Hepatocyte (in vitro differentiated cells): ENCODE data around the gene ERBB4. TPM values are rescaled to one million over a fixed set of nuclear protein-coding genes. Genes with fewer than 3 reads are reported as not detected.

ENCODE experiments used
- DNase-seq: peaks from one replicate; pipeline ENCODE4 v3.0.0-alpha.2; 2016; ENCODE audit warnings: low spot score
- H2AFZ ChIP-seq: fragments of 200-600 bp; sonication (generic); 2 replicates; pipeline ENCODE4 v1.6.0; 2016; ENCODE audit warnings: antibody characterized with exemption, mild to moderate bottlenecking
- H3K27ac ChIP-seq: fragments of 200-600 bp; sonication (generic); 2 replicates; pipeline ENCODE4 v1.5.1; 2016; ENCODE audit warnings: mild to moderate bottlenecking
- H3K27me3 ChIP-seq: fragments of 200-600 bp; sonication (generic); 2 replicates; pipeline ENCODE4 v1.6.1; 2016
- H3K36me3 ChIP-seq: fragments of 200-600 bp; sonication (generic); replicated peaks from 2 replicates; pipeline ENCODE4 v1.5.1; 2016; ENCODE audit warnings: low read depth; ENCODE audit not compliant: insufficient read depth
- H3K4me1 ChIP-seq: fragments of 200-600 bp; sonication (generic); 2 replicates; pipeline ENCODE4 v1.5.1; 2016; ENCODE audit warnings: mild to moderate bottlenecking, moderate library complexity; ENCODE audit not compliant: insufficient read depth
- H3K4me2 ChIP-seq: fragments of 200-600 bp; sonication (generic); 2 replicates; pipeline ENCODE4 v1.6.0; 2016
- H3K4me3 ChIP-seq: fragments of 200-600 bp; sonication (generic); 2 replicates; pipeline ENCODE4 v1.5.1; 2016; ENCODE audit warnings: mild to moderate bottlenecking
- H3K79me2 ChIP-seq: fragments of 200-600 bp; sonication (generic); 2 replicates; pipeline ENCODE4 v1.6.0; 2017; ENCODE audit warnings: mild to moderate bottlenecking
- H3K9me2 ChIP-seq: fragments of 200-600 bp; sonication (generic); replicated peaks from 2 replicates; pipeline ENCODE4 v1.6.0; 2017; ENCODE audit warnings: mild to moderate bottlenecking; ENCODE audit not compliant: insufficient read depth
- H3K9me3 ChIP-seq: fragments of 200-600 bp; sonication (generic); 2 replicates; pipeline ENCODE4 v1.5.1; 2016; ENCODE audit warnings: low read depth, mild to moderate bottlenecking
- H4K20me1 ChIP-seq: fragments of 200-600 bp; sonication (generic); 2 replicates; pipeline ENCODE4 v1.6.0; 2016; ENCODE audit warnings: mild to moderate bottlenecking; ENCODE audit not compliant: insufficient read depth, poor library complexity, severe bottlenecking
- EZH2 ChIP-seq: fragments of 200-600 bp; sonication (generic); IDR thresholded peaks from 2 replicates; pipeline ENCODE4 v1.6.1; 2016; ENCODE audit warnings: antibody characterized with exemption, mild to moderate bottlenecking, borderline replicate concordance
- EZH2phosphoT487 ChIP-seq: fragments of 200-600 bp; sonication (generic); IDR thresholded peaks from one replicate; pipeline ENCODE4 v1.6.1; 2018; ENCODE audit warnings: antibody characterized with exemption, mild to moderate bottlenecking, low read depth, moderate library complexity; ENCODE audit not compliant: unreplicated experiment, severe bottlenecking
- WGBS: methylation state at CpG from one replicate; pipeline ENCODE4 v1.1.6; 2016; ENCODE audit warnings: low lambda C conversion rate; ENCODE audit errors: missing lambda C conversion rate; 5-methylcytosine and 5-hydroxymethylcytosine counted together
- polyA plus RNA-seq: library from polyadenylated mRNA; unstranded; fragments of >200 nt; fragmentation: Nextera tagmentation; extraction: Ambion mirVana; gene quantifications from 2 replicates; pipeline ENCODE4 v1.2.1, GENCODE V29; 2016
- total RNA-seq: library from RNA; depleted of rRNA; stranded (reverse); fragments of >200 nt; gene quantifications from 2 replicates; pipeline ENCODE4 v1.2.3, GENCODE V29; 2014
- TF ChIP-seq, protein P1 (sequence below): fragments of 200-600 bp; sonication (generic); IDR thresholded peaks from 2 replicates; pipeline ENCODE4 v1.5.1; 2016; ENCODE audit warnings: antibody characterized with exemption, mild to moderate bottlenecking; ENCODE audit not compliant: poor library complexity

ERBB4 gene
- total and polyA plus RNA-seq, 2 experiments from 2014 or later: 3.4 to 3.9 TPM

DNA sequence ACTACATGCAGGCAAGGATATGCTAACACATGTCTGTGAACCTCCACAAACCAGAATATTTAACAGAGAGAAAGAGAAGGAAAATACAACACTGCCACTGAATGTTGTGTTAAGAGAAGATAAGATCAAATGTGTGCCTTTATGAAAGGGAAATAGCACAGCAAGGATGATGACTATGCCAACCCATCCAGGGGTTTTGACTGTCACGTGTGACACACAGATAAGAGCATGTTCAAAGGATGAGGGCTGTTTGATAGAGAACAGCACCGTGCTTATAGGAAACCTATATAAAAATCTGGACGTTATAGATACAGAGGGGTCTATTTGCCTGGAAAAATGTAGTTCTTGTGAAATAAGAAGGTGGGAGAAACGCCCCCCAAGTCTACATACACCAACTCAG, 1070.4 kb downstream of the ERBB4 start:
- no peaks in the 10 kb centered on the region for H3K9me3 ChIP-seq
- H2AFZ ChIP-seq: no peak overlapping the region
- no peaks in the 10 kb centered on the region for H3K9me2 ChIP-seq
- no peaks in the 10 kb centered on the region for H4K20me1 ChIP-seq
- H3K27ac ChIP-seq: no peak overlapping the region
- no peaks in the 10 kb centered on the region for H3K36me3 ChIP-seq
- 61% methylated on average over 4 of the region's 4 CpGs for WGBS
- H3K4me3 ChIP-seq: no peak overlapping the region
- DNase-seq: no peak
- peaks cover 10% of the 10 kb centered on the region for H3K4me1 ChIP-seq
- H3K4me2 ChIP-seq: no peak overlapping the region
- H3K79me2 ChIP-seq: no peaks in the 10 kb centered on the region
- TF ChIP-seq, protein P1, sequence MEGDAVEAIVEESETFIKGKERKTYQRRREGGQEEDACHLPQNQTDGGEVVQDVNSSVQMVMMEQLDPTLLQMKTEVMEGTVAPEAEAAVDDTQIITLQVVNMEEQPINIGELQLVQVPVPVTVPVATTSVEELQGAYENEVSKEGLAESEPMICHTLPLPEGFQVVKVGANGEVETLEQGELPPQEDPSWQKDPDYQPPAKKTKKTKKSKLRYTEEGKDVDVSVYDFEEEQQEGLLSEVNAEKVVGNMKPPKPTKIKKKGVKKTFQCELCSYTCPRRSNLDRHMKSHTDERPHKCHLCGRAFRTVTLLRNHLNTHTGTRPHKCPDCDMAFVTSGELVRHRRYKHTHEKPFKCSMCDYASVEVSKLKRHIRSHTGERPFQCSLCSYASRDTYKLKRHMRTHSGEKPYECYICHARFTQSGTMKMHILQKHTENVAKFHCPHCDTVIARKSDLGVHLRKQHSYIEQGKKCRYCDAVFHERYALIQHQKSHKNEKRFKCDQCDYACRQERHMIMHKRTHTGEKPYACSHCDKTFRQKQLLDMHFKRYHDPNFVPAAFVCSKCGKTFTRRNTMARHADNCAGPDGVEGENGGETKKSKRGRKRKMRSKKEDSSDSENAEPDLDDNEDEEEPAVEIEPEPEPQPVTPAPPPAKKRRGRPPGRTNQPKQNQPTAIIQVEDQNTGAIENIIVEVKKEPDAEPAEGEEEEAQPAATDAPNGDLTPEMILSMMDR: no peak
- no peak for TF ChIP-seq EZH2
- no peak for TF ChIP-seq EZH2phosphoT487
- H3K27me3 ChIP-seq: no peaks in the 10 kb centered on the region

DNA sequence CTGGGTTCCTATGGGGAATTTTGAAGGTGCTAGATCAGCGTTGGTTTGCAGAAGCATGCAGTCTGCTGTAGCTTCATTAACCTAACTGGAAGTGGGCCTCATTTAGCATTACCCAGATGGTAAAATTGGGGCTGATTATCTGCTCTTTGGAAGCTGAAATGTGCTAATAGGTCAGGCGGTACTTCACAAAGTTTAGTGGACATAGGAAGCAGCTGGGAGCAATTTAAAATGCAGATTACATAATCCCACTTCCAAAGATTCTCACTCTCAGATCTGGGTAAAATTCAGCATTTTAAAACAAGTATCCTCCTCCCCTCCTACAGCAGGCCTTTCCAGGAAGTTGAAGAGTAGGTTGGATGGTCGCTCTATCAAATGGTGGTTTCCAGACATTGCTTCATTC, 1075.2 kb downstream of the ERBB4 start:
- Histone ChIP-seq H3K27me3 (no peaks in the 10 kb centered on the region), H3K27ac (no peak overlapping the region), H4K20me1 (no peaks in the 10 kb centered on the region), H3K4me1 (peaks cover 3% of the 10 kb centered on the region), H3K9me3 (no peaks in the 10 kb centered on the region), H3K9me2 (no peaks in the 10 kb centered on the region), H3K36me3 (no peaks in the 10 kb centered on the region), H3K79me2 (no peaks in the 10 kb centered on the region), H3K4me2 (no peak overlapping the region), H2AFZ (no peak overlapping the region), H3K4me3 (no peak overlapping the region)
- 69% methylated on average over 3 of the region's 3 CpGs for WGBS
- TF ChIP-seq, protein P1: no peak
- TF ChIP-seq EZH2phosphoT487 (no peak), EZH2 (no peak)
- DNase-seq: no peak

DNA sequence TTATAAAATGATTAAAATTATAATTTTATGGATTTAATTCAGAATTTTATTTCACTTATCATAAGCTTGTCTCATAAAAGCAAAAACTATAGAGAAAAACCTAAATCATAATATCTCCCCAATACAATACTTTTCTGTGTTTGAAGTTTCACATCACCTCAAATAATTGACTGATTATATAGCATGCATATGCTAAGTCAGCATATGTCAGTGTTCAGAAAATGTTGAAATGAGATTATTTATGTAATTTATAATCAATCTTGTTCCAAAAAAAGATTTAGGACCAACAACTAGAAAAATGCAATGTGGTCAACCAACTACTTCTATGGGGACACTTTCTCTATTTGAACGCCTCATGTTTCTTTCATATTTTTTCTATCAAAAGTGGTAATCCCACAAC, 1079.6 kb downstream of the ERBB4 start:
- no peaks in the 10 kb centered on the region for H3K79me2 ChIP-seq
- no peak for DNase-seq
- H3K9me2 ChIP-seq: no peaks in the 10 kb centered on the region
- no peaks in the 10 kb centered on the region for H3K27me3 ChIP-seq
- H4K20me1 ChIP-seq: no peaks in the 10 kb centered on the region
- no peak overlapping the region for H3K27ac ChIP-seq
- H2AFZ ChIP-seq: no peak overlapping the region
- no peaks in the 10 kb centered on the region for H3K4me1 ChIP-seq
- H3K36me3 ChIP-seq: no peaks in the 10 kb centered on the region
- H3K9me3 ChIP-seq: no peaks in the 10 kb centered on the region
- no peak overlapping the region for H3K4me3 ChIP-seq
- no peak overlapping the region for H3K4me2 ChIP-seq
- TF ChIP-seq EZH2phosphoT487: no peak
- no peak for TF ChIP-seq EZH2
- TF ChIP-seq, protein P1: no peak
- 95% methylated on average over 1 of the region's 1 CpG for WGBS

DNA sequence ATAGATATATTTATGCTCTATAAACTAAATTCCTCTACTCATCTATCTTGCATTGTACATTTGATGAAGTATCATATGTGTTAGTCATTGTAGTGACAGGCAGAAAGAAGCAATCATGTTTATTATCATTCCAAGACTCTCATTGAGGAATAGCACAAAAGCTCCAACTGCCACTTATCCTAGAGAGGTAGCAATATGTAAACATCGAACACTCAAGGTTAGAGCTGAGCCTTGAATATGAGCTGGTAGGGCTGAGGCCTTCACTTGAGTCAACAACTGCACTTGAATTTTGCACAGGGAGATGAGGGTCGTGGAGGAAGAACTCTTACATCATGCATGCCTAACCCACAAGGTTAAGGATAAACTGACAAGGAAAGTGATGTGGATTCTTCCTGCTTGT, 1081.3 kb downstream of the ERBB4 start:
- 73% methylated on average over 2 of the region's 2 CpGs for whole genome bisulfite sequencing
- DNase-seq: no peak
- Histone ChIP-seq H4K20me1 (no peaks in the 10 kb centered on the region), H3K27ac (no peak overlapping the region), H3K79me2 (no peaks in the 10 kb centered on the region), H3K27me3 (no peaks in the 10 kb centered on the region), H3K9me2 (no peaks in the 10 kb centered on the region), H3K36me3 (no peaks in the 10 kb centered on the region), H3K4me2 (no peak overlapping the region), H2AFZ (no peak overlapping the region), H3K4me3 (no peak overlapping the region), H3K9me3 (no peaks in the 10 kb centered on the region), H3K4me1 (no peaks in the 10 kb centered on the region)
- TF ChIP-seq, protein P1: no peak
- TF ChIP-seq EZH2phosphoT487 (no peak), EZH2 (no peak)
